GM21390 (cell line): ENCODE measurements around the gene LCE3A.

Experiments
- ATAC-seq: cut with Tn5 transposase; IDR thresholded peaks from one replicate; pipeline ENCODE4 v1.9.1; 2021; ENCODE audit not compliant: unreplicated experiment

Gene LCE3A

DNA sequence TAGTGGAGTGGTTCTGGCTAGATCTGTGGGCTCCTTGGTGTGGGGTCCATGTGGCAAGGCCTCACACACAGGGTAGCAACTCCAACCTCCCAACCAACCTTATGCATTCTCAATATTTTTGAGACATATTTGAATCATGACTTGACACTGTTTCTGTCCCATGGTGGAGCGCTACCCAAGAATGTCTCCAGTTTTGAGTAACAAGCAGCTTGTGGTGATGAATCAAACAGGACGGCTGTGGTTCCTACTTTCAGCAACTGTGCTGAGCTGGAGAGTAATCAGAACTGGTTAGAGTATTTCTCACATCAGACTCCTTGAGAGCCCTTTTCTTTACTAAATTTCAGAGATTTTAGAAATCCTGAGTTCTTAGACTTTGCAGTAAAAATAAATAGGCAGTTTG is 45.7 kb downstream of the LCE3A start:
- ATAC-seq: no peak
